HEK293 (cell line): ENCODE measurements around the gene NEUROG2.
A peak's percentile ranks its signal among the peaks of the same experiment; 100 is the strongest.

ENCODE experiments used
- CTCF ChIA-PET: fragments of 350-600 bp; formaldehyde crosslinking; extraction: SDS; loops from one replicate; lab custom pipeline; 2021; ENCODE audit warnings: antibody characterized with exemption; lab: Yijun Ruan, JAX
- POLR2A ChIA-PET: fragments of 300-600 bp; formaldehyde crosslinking; extraction: SDS; loops from one replicate; lab custom pipeline; 2020; ENCODE audit warnings: antibody characterized with exemption, inconsistent platforms; lab: Yijun Ruan, JAX
- H3K27ac ChIP-seq: fragments of 200-500 bp; sonication (Bioruptor generic); 2 replicates; pipeline ENCODE4 v1.5.1; 2014; ENCODE audit warnings: low read depth, low read length, control low read depth, inconsistent platforms; ENCODE audit errors: extremely low read depth
- H3K36me3 ChIP-seq, 2 experiments: fragments of 200-500 bp in 1 of 2; sonication (Bioruptor generic) in 1 of 2; 1 replicate in 1 of 2; 2 replicates in 1 of 2; pipeline ENCODE4 v1.5.1; 2014 to 2017; ENCODE audit warnings: inconsistent platforms in 2 of 2, low read length in 2 of 2; ENCODE audit not compliant: control insufficient read depth in 2 of 2, insufficient read depth in 1 of 2
- H3K4me1 ChIP-seq: fragments of 200-500 bp; sonication (Bioruptor generic); 2 replicates; pipeline ENCODE4 v1.5.1; 2014; ENCODE audit warnings: mild to moderate bottlenecking, low read length, inconsistent platforms; ENCODE audit not compliant: control insufficient read depth, insufficient read depth
- H3K4me3 ChIP-seq: 2 replicates; pipeline ENCODE4 v1.5.1; 2011; ENCODE audit warnings: low read depth, mild to moderate bottlenecking, control low read depth, low read length, moderate library complexity
- H3K9me3 ChIP-seq: fragments of 200-500 bp; sonication (Bioruptor generic); 2 replicates; pipeline ENCODE4 v1.5.1; 2014; ENCODE audit warnings: low read depth, low read length, inconsistent platforms; ENCODE audit not compliant: control insufficient read depth, insufficient read depth
- BCL11B ChIP-seq: fragments of 450-650 bp; formaldehyde crosslinking; IDR thresholded peaks from 2 replicates; pipeline ENCODE4 v1.5.1; 2016; ENCODE audit warnings: low read depth, missing biosample characterization, missing genetic modification characterization
- GLIS1 ChIP-seq: fragments of 450-650 bp; formaldehyde crosslinking; IDR thresholded peaks from 2 replicates; pipeline ENCODE4 v1.5.1; 2016; ENCODE audit warnings: missing biosample characterization, missing genetic modification characterization
- GLIS2 ChIP-seq: fragments of 450-650 bp; formaldehyde crosslinking; IDR thresholded peaks from 2 replicates; pipeline ENCODE4 v1.5.1; 2016; ENCODE audit warnings: missing biosample characterization, missing genetic modification characterization
- KLF17 ChIP-seq: fragments of 450-650 bp; formaldehyde crosslinking; IDR thresholded peaks from 2 replicates; pipeline ENCODE4 v1.5.1; 2016; ENCODE audit warnings: missing biosample characterization, missing genetic modification characterization
- PRDM10 ChIP-seq: fragments of 450-650 bp; formaldehyde crosslinking; IDR thresholded peaks from 2 replicates; pipeline ENCODE4 v1.5.1; 2016; ENCODE audit warnings: missing biosample characterization, missing genetic modification characterization
- ZFP69B ChIP-seq: fragments of 450-650 bp; formaldehyde crosslinking; IDR thresholded peaks from 2 replicates; pipeline ENCODE4 v1.5.1; 2016; ENCODE audit warnings: missing biosample characterization, missing genetic modification characterization
- ZNF114 ChIP-seq: fragments of 450-650 bp; formaldehyde crosslinking; IDR thresholded peaks from 2 replicates; pipeline ENCODE4 v1.5.0; 2017; ENCODE audit warnings: missing biosample characterization, missing genetic modification characterization
- ZNF16 ChIP-seq: fragments of 450-650 bp; formaldehyde crosslinking; IDR thresholded peaks from 2 replicates; pipeline ENCODE4 v1.5.1; 2016; ENCODE audit warnings: low read depth, missing biosample characterization, missing genetic modification characterization
- ZNF175 ChIP-seq: fragments of 450-650 bp; formaldehyde crosslinking; IDR thresholded peaks from 2 replicates; pipeline ENCODE4 v1.5.1; 2016; ENCODE audit warnings: missing biosample characterization, missing genetic modification characterization
- ZNF211 ChIP-seq: fragments of 450-650 bp; formaldehyde crosslinking; IDR thresholded peaks from 2 replicates; pipeline ENCODE4 v1.5.1; 2016; ENCODE audit warnings: low read depth, missing biosample characterization, missing genetic modification characterization
- ZNF248 ChIP-seq: fragments of 450-650 bp; formaldehyde crosslinking; IDR thresholded peaks from 2 replicates; pipeline ENCODE4 v1.5.1; 2017; ENCODE audit warnings: missing biosample characterization, missing genetic modification characterization
- ZNF274 ChIP-seq, 2 experiments: fragments of 200-500 bp in 1 of 2; fragments of 450-650 bp in 1 of 2; sonication (Bioruptor generic) in 1 of 2; formaldehyde crosslinking in 1 of 2; IDR thresholded peaks; 2 replicates each; pipeline versions ENCODE4 v1.5.1 to v1.6.1; 2014 to 2016; ENCODE audit warnings: borderline replicate concordance in 1 of 2, inconsistent platforms in 1 of 2, low read length in 1 of 2, missing biosample characterization in 1 of 2, missing genetic modification characterization in 1 of 2
- ZNF350 ChIP-seq: fragments of 450-650 bp; formaldehyde crosslinking; IDR thresholded peaks from 2 replicates; pipeline ENCODE4 v1.5.0; 2017; ENCODE audit warnings: missing biosample characterization, mild to moderate bottlenecking, missing genetic modification characterization
- ZNF354C ChIP-seq: fragments of 450-650 bp; formaldehyde crosslinking; IDR thresholded peaks from 2 replicates; pipeline ENCODE4 v1.5.1; 2016; ENCODE audit warnings: missing biosample characterization, missing genetic modification characterization, low read depth, borderline replicate concordance
- ZNF366 ChIP-seq: fragments of 450-650 bp; formaldehyde crosslinking; conservative IDR thresholded peaks from 2 replicates; pipeline ENCODE4 v1.5.1; 2016; ENCODE audit warnings: missing biosample characterization, missing genetic modification characterization
- ZNF423 ChIP-seq: fragments of 450-650 bp; formaldehyde crosslinking; IDR thresholded peaks from 2 replicates; pipeline ENCODE4 v1.5.1; 2016; ENCODE audit warnings: missing biosample characterization, missing genetic modification characterization
- ZNF426 ChIP-seq: fragments of 450-650 bp; formaldehyde crosslinking; IDR thresholded peaks from 2 replicates; pipeline ENCODE4 v1.5.1; 2017; ENCODE audit warnings: missing biosample characterization, missing genetic modification characterization, mild to moderate bottlenecking, inconsistent platforms, moderate library complexity
- ZNF610 ChIP-seq: fragments of 450-650 bp; formaldehyde crosslinking; IDR thresholded peaks from 2 replicates; pipeline ENCODE4 v1.5.1; 2016; ENCODE audit warnings: missing biosample characterization, missing genetic modification characterization, borderline replicate concordance
- ZNF623 ChIP-seq: fragments of 450-650 bp; formaldehyde crosslinking; IDR thresholded peaks from 2 replicates; pipeline ENCODE4 v1.5.1; 2016; ENCODE audit warnings: missing biosample characterization, missing genetic modification characterization
- ZNF792 ChIP-seq: fragments of 450-650 bp; formaldehyde crosslinking; IDR thresholded peaks from 2 replicates; pipeline ENCODE4 v1.5.1; 2016; ENCODE audit warnings: missing biosample characterization, missing genetic modification characterization
- ZSCAN16 ChIP-seq: fragments of 450-650 bp; formaldehyde crosslinking; IDR thresholded peaks from 2 replicates; pipeline ENCODE4 v1.5.1; 2016; ENCODE audit warnings: missing biosample characterization, missing genetic modification characterization
- TF ChIP-seq, protein P1 (sequence below): fragments of 450-650 bp; formaldehyde crosslinking; IDR thresholded peaks from 2 replicates; pipeline ENCODE4 v1.5.1; 2016; ENCODE audit warnings: missing biosample characterization, missing genetic modification characterization
- TF ChIP-seq, protein P2 (sequence below): fragments of 450-650 bp; formaldehyde crosslinking; optimal IDR thresholded peaks from 2 replicates; pipeline ENCODE3; 2016; ENCODE audit warnings: missing biosample characterization, mild to moderate bottlenecking, missing genetic modification characterization
- TF ChIP-seq, protein P3 (sequence below): fragments of 450-650 bp; formaldehyde crosslinking; IDR thresholded peaks from 2 replicates; pipeline ENCODE4 v1.5.1; 2016; ENCODE audit warnings: missing biosample characterization, missing genetic modification characterization
- TF ChIP-seq, protein P4 (sequence below): fragments of 450-650 bp; IDR thresholded peaks from 2 replicates; pipeline ENCODE4 v1.5.1; 2018; ENCODE audit warnings: missing biosample characterization, missing genetic modification characterization

The NEUROG2 gene

DNA sequence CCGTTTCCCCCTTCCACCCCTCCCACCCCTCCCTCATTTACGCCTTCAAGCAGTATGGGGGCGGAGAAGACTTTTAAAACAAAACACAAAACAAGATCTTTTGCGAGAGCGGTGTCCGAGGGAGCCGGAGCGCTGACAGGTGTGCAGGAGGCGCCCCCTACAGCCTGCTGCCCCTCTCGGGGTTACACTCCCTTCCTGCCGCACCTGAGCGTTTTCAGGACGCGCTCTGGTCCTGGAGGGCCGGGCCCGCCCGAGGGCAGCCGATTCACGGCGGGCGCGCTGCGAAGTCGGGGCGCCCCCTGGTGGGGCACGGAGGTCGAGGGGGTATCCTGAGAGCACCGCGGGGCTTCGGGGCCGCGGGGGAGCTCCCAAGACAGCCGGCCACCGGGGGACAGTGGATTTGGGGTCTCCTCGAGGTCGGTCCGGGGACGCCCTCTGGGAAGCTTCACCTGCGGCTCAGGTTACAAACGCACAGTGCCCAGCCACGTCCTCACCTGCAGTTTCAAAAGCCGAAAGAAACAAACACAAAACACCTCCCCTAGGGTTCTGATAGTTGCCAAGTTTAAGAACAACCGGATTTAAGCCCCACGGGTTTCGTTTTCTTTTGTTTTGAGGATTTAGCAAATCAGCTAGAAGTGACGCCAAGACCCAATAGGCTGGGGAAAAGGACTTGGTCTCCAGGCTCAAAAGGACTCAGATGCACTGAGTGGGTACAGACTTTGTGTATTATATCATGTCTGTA is 8.0 kb upstream of the NEUROG2 start:
- no peak overlapping the region for H3K27ac ChIP-seq
- no peaks in the 10 kb centered on the region for H3K9me3 ChIP-seq
- no peaks in the 10 kb centered on the region for H3K4me1 ChIP-seq
- CTCF ChIA-PET, result interaction anchor here (0.5 to 5.3 kb wide), 34 partner anchors 9 to 989 kb away, joined by 3 to 32 read pairs (median 4); no protein-coding TSS in a partner anchor
- H3K36me3 ChIP-seq, result no peaks in the 10 kb centered on the region
- POLR2A ChIA-PET, result no interaction called here
- H3K4me3 ChIP-seq, result peak overlapping the region; percentile 11
- no peak for TF ChIP-seq ZNF366 (tag by site-specific recombination)
- TF ChIP-seq ZNF610 (tag by site-specific recombination), result no peak
- no peak for TF ChIP-seq ZNF623
- peak; percentile 72 for TF ChIP-seq GLIS2 (tag by site-specific recombination)
- TF ChIP-seq ZNF114, result no peak
- TF ChIP-seq, protein P1, sequence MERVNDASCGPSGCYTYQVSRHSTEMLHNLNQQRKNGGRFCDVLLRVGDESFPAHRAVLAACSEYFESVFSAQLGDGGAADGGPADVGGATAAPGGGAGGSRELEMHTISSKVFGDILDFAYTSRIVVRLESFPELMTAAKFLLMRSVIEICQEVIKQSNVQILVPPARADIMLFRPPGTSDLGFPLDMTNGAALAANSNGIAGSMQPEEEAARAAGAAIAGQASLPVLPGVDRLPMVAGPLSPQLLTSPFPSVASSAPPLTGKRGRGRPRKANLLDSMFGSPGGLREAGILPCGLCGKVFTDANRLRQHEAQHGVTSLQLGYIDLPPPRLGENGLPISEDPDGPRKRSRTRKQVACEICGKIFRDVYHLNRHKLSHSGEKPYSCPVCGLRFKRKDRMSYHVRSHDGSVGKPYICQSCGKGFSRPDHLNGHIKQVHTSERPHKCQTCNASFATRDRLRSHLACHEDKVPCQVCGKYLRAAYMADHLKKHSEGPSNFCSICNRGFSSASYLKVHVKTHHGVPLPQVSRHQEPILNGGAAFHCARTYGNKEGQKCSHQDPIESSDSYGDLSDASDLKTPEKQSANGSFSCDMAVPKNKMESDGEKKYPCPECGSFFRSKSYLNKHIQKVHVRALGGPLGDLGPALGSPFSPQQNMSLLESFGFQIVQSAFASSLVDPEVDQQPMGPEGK (tag by site-specific recombination), result peak; percentile 42; the same call in 1 of the 2 replicates
- no peak for TF ChIP-seq ZNF175
- TF ChIP-seq ZSCAN16 (tag by site-specific recombination), result no peak
- peak; percentile 46 for TF ChIP-seq GLIS1 (tag by site-specific recombination)
- TF ChIP-seq, protein P2, sequence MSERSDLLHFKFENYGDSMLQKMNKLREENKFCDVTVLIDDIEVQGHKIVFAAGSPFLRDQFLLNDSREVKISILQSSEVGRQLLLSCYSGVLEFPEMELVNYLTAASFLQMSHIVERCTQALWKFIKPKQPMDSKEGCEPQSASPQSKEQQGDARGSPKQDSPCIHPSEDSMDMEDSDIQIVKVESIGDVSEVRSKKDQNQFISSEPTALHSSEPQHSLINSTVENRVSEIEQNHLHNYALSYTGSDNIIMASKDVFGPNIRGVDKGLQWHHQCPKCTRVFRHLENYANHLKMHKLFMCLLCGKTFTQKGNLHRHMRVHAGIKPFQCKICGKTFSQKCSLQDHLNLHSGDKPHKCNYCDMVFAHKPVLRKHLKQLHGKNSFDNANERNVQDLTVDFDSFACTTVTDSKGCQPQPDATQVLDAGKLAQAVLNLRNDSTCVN (tag by site-specific recombination), result peak; percentile 56
- TF ChIP-seq ZNF248, result no peak
- TF ChIP-seq BCL11B (tag by site-specific recombination), result no peak
- no peak for TF ChIP-seq ZNF211 (tag by site-specific recombination)
- no peak for TF ChIP-seq ZNF274 (IDR thresholded peaks at IDR 0.05; ENCODE audit: low read length)
- no peak for TF ChIP-seq ZNF274 (tag by site-specific recombination; IDR thresholded peaks at IDR 0.05; ENCODE audit: borderline replicate concordance)
- TF ChIP-seq ZNF16 (tag by site-specific recombination), result no peak
- TF ChIP-seq, protein P3, sequence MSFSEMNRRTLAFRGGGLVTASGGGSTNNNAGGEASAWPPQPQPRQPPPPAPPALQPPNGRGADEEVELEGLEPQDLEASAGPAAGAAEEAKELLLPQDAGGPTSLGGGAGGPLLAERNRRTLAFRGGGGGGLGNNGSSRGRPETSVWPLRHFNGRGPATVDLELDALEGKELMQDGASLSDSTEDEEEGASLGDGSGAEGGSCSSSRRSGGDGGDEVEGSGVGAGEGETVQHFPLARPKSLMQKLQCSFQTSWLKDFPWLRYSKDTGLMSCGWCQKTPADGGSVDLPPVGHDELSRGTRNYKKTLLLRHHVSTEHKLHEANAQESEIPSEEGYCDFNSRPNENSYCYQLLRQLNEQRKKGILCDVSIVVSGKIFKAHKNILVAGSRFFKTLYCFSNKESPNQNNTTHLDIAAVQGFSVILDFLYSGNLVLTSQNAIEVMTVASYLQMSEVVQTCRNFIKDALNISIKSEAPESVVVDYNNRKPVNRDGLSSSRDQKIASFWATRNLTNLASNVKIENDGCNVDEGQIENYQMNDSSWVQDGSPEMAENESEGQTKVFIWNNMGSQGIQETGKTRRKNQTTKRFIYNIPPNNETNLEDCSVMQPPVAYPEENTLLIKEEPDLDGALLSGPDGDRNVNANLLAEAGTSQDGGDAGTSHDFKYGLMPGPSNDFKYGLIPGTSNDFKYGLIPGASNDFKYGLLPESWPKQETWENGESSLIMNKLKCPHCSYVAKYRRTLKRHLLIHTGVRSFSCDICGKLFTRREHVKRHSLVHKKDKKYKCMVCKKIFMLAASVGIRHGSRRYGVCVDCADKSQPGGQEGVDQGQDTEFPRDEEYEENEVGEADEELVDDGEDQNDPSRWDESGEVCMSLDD (tag by site-specific recombination), result peak; percentile 27; the same call in 1 of the 2 replicates
- 0 out of 2 replicates have a peak, but pooled peaks have one; percentile 49 for TF ChIP-seq KLF17
- no peak for TF ChIP-seq ZNF423 (tag by site-specific recombination)
- TF ChIP-seq ZNF354C, result no peak
- TF ChIP-seq ZNF426 (tag by site-specific recombination), result no peak
- TF ChIP-seq ZNF350 (tag by site-specific recombination), result no peak
- TF ChIP-seq PRDM10 (tag by site-specific recombination), result peak; percentile 76
- TF ChIP-seq ZFP69B (tag by site-specific recombination), result no peak
- TF ChIP-seq, protein P4, sequence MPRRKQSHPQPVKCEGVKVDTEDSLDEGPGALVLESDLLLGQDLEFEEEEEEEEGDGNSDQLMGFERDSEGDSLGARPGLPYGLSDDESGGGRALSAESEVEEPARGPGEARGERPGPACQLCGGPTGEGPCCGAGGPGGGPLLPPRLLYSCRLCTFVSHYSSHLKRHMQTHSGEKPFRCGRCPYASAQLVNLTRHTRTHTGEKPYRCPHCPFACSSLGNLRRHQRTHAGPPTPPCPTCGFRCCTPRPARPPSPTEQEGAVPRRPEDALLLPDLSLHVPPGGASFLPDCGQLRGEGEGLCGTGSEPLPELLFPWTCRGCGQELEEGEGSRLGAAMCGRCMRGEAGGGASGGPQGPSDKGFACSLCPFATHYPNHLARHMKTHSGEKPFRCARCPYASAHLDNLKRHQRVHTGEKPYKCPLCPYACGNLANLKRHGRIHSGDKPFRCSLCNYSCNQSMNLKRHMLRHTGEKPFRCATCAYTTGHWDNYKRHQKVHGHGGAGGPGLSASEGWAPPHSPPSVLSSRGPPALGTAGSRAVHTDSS (tag by site-specific recombination), result no peak
- no peak for TF ChIP-seq ZNF792
